Activated CD4-positive, alpha-beta T cell treated with anti-CD3 and anti-CD28 coated beads, Interleukin-2, amount 50 U/mL, for 1 hour (primary cell): ENCODE measurements around the gene MINDY2.

Source experiments
- DNase-seq: peaks from one replicate; pipeline ENCODE4 v3.0.0-alpha.2; 2020

MINDY2 gene, protein sequence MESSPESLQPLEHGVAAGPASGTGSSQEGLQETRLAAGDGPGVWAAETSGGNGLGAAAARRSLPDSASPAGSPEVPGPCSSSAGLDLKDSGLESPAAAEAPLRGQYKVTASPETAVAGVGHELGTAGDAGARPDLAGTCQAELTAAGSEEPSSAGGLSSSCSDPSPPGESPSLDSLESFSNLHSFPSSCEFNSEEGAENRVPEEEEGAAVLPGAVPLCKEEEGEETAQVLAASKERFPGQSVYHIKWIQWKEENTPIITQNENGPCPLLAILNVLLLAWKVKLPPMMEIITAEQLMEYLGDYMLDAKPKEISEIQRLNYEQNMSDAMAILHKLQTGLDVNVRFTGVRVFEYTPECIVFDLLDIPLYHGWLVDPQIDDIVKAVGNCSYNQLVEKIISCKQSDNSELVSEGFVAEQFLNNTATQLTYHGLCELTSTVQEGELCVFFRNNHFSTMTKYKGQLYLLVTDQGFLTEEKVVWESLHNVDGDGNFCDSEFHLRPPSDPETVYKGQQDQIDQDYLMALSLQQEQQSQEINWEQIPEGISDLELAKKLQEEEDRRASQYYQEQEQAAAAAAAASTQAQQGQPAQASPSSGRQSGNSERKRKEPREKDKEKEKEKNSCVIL

DNA sequence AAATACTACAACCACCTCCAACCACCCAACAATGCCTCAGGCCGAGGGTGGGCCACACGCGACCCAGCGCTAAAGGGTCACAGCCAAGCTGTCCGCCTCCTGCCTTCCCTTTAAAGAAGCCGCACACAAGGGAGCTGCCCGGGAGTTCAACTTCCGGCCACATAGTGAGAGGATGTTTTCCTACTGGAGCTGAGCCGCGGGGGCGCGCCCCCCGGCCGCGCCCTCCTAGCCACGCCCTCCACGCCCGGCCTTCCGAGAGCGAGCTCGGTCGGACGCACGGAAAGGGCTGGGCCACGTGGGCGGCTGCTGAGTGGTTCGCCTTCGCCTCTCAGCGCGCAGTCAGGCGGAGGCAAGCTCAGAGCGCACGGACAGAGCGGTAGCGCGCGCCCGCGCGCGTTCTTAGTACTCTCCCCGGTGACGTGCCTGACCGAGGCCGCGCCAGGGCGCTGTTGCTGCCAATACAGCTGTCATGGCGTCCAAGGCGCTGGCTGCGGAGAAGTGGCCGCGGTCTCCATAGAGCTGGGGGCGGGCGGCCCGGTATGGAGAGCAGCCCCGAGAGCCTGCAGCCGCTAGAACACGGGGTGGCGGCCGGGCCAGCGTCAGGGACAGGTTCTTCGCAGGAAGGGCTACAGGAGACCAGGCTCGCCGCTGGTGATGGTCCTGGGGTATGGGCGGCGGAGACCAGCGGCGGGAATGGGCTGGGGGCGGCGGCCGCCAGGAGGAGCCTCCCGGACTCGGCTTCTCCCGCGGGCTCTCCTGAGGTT is at the start of gene MINDY2:
MINDY2 (plus strand) TSS at position 446 of the 764 bp plus-strand sequence; CDS start at position 540, 94 bp downstream.
- peak; percentile 93 for DNase-seq

DNA sequence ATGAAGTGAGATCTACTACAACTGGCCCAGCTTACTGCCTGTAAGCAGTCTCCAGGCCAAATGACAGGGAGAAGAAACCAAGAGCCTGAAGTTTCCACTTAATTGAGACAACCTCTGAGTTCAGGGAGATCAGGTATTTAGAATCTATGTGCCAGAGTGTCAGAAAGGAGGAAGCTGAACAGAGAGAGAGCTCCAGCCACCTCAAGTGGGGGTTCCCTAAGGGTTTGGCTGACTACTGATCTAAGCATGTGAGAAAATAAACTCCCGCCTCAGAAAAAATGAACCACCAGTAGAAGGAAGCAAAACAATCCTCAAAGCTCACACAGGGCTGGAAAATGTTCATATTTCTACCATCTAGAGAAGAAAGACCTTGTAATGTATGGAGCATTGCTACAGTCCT is 46.6 kb upstream of the MINDY2 start:
- no peak for DNase-seq

DNA sequence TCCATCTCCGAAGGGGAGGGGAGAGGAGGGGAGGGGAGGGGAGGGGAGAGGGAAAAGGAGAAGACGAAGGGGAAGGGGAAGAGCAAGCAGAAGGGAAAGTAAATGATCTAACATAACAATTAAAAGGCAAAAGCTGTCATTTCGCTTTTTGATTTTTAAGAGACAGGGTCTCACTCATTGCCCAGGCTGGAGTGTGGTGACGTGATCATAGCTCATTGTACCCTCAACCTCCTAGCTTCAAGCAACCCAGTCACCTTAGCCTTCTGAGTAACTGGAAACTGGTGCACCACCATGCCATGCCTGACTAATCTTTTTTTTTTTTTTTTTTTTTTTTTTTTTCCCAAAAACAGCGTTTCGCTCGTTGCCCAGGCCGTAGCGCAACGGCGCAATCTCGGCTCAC is 44.2 kb upstream of the MINDY2 start:
- no peak for DNase-seq

DNA sequence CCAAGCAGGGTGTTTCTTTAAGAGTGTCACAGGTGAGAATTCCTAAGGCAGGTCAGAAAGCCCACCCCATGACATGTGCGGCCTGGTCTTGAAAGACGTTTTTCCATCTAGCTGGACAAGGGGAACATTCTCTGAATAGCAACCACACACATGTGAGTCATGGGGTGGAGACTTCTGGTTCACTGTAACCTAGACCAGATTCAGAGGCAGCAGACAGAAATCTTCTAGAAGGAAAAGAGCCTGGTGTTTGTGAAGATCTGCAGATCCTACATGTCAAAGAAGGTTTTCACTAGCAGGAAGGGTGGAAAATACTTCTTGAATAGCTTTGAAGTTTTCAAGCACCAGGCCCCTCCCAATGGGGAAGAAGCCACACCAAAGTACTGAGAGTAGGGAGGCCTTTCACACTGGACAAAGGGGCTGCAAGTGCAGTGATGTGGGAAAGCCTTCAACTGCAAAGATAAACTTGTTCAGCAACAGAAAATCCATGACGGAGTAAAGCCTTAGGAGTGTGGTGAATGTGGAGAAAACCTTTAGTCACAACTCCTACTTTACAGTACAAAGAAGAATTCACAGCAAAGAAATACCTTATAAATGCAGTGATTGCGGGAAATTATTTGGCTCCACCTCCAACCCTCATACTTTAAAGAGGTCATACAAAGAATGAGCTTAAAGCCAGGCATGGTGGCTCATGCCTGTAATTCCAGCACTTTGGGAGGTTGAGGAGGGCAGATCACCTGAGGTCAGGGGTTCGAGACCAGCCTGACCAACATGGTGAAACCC is 39.2 kb upstream of the MINDY2 start:
- DNase-seq, result no peak

DNA sequence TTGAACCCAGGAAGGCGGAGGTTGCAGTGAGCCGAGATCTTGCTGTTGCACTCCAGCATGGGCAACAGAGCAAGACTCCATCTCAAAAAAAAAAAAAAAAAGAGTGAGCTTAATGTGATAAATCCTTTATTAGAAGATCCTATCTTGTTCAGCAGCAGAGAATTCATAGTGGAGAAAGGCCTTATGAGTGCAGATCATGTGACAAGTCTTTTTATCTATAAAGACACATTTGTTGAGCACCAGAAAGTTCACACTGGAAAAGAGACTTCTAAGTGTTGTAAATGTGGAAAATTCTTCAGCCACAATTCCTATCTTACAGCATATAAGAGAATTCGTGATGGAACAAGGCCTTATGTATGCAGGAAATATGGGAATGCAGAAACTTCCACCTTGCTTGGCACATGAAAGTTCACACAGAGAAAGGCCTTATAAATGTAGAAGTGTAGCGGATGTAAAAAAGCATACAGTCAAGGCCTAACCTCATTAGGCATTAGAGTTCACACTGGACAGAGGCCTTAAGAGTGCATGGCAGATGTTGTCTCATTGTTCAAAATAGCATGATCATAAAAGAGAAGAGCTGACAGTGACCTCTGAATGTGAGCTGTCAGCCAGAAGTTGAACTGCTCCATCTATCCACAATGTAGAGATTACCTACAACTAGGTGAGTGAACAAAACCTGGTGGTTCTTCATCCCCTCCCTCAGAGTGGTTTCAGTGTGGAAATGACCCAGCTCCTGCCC is 38.3 kb upstream of the MINDY2 start:
- DNase-seq, result no peak

DNA sequence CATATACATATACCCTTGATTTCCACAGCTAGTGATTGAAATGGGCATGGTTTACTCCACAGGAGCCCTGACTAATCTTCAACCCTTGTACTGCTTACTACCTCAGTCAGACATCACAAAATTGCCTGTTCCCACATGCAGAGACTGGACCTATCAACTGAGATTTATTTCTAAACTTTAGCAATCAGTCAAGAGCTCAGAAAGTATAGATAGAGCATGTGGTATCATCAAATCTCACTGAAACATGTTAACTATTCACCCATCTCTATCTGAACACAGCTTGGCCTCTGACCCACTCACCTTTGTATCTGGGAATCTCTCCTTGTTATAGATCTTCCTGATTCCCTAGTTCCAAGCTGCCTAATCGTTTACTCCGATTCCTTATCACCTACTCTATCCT is 36.2 kb upstream of the MINDY2 start:
- DNase-seq, result no peak

DNA sequence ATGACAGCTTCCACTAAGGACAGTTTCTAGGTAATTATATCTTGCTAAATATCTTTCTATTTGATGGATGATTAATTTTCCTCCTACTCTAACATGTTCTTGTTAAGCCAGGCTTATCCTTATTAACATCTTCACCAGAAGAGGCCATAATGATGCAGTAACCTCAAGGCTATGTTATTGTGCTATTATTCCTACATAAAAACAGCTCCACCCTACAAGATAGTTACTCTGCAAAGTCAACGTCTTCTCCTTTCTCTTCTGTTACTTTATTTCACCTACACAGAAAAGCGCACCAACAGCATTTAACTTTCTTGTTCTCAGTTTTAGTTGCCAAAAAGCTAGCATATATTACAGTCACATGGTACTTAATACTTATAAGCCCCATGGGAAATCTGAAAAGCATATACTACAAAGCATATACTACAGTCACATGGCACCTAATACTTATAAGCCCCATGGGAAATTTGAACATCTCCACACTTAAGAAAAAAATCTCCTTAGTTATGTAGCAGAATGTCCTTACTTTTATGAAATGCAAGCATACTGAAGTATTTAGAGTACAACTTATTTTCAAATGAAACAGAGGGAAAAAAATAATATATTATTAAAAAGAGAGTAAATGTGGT is 35.0 kb upstream of the MINDY2 start:
- DNase-seq, result no peak

DNA sequence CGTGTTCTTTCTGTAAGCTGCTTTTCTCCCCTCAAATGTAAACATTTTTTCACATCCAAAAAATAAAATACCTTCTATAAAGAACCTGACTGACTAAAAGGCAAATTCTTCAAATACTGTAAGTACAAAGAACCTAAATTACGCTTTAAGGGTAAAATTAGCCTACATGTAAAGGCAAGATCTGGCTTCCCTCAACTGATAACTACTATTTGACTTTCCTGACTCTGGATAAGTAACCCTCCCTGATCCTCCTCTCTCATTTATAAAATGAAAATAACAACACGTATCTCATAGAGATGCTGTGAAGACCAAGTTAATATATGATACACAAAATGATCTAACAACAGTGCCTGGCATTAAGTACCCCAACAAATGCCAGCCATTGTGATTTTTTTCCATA is 33.8 kb upstream of the MINDY2 start:
- DNase-seq, result no peak

DNA sequence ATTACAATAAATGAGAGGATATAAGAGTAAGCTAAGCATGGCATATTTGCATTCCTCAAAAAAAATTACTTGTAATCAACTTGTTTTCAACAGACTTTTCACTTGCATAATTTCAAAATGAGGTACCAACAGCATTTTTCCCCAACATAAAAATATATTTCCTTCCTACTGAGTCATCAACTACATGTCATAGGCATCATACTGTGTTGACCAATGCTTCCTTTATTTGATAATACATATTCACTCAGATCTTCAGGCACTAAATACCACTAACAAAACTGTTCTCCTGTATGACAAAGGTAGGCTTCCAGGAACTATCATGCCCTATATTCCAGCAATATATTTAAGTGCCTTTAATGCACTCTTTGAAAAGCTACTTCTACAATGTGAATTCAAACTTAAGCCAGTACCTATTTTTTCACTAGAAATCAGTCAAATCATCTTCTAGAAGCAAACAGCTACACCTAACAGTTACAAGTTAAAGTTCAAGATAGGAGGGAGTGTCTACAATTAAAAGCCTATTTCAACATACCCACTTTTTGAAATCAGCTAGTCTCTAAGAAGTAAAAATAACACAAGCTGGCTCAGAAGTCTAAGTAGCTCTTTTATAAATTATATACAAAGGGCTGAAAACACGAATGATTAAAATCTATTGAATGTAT is 32.9 kb upstream of the MINDY2 start:
- DNase-seq, result no peak

DNA sequence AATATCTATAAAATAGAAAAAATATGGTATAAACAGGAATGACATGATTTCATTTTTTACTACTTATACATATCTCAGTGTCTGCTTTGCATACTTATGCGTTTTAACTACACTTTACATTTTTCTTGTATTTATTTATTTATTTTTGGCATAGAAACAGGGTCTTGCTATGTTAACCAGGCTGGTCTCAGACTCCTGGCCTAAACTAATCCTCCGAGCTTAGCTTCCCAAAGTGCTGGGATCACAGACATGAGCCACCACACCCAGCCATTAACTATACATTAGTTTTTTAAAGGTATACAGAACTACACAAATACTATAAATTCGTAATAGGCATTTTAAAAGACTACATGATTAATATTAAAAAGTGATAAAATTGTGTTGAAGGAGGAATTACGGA is 30.7 kb upstream of the MINDY2 start:
- DNase-seq, result no peak

DNA sequence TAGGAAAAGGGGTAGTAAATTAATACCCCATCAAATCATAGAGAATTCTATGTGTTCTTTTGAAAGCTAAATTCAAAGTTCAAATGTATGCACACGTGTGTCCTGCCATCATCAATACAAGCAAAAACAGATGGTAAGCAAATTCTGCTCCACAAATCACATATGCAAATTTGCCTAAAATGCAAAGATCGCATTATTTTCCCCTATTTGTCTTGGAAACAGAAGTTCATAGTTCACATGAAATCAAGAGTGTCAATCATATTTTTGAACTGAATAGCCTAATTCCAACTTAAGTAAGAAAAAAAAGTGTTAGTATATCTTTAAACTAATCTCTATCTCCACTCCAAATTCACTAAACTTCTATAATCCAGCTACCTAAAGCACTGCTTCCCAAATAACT is 30.1 kb upstream of the MINDY2 start:
- DNase-seq, result no peak

DNA sequence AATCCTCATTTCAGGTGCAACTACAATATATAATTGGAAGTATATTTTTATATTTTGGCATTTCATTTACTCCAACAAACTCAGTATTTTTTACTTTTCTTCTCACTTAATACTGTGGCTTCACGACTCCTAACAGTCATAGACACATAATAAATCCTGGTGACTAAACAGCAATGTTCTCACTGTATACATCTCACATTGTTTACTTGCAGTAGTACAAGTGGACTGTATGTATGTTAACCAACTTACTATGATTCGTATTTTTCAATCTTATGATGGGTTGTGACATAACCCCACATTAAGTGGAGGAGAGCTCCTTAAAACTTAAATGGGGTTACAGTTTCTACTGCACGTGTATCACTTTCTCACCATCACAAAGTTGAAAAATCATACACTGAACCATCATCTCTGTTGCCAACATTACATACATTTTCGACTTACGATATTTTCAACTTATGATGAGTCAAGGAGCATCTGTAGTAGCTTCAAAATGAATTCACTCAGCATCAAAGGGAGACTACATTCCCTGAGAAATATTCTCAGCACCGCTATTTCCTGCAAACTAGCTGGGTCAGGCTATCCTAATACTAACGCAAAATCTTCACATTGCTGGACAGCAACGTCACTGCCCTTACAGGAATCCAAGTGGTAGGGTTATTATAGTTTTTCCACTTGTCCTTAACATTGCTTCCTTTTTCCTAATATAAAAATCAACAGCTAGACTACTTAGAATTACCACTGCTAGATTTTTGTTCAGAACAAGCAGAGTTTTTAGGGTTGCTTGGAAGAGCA is 28.9 kb upstream of the MINDY2 start:
- no peak for DNase-seq

DNA sequence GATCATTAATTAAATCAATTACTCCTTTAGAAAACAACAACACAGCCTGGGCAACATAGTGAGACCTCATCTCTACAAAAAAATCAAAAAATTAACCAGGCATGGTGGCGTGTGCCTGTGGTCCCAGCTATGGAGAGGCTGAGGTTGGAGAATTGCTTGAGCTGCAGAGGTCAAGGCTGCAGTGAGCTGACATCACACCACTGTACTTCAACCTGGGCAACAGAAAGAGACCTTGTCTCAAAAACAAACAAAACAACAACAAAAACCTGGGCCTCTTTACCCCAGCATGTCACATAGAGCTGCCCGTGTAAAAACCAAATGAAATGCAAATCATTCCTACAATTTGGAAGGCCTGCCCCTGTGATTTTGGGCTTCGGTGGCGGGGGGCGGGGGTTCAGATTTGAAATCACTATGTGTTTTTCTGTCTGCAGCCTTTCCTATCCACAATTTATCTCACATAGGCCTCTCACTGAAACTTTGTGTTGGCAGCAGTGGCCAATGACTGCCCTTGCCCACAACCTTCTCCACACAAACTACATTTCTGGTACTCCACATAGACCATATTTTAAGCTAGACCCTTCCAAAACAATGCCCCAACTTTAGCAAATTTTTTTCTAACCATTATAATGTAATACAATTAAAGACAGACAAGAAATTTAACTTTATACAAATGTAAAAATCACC is 28.1 kb upstream of the MINDY2 start:
- no peak for DNase-seq

DNA sequence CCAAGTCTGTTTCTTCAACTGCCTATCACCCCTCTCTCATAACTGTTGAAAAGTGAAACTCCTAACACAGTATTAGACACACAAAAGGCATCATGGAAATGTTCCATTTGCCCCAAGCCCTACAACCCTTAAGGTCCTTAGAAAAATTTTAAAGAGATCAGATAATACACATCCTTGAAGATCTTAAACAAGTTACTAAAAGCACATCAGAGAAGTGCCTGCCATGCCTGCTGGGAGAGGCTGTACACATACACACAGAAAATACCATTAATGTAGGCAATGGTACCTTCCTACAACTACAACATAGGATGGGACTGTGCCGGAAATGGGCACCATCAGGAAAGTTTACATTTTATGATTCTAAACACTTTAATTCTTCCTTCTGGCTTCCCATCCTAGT is 24.9 kb upstream of the MINDY2 start:
- no peak for DNase-seq

DNA sequence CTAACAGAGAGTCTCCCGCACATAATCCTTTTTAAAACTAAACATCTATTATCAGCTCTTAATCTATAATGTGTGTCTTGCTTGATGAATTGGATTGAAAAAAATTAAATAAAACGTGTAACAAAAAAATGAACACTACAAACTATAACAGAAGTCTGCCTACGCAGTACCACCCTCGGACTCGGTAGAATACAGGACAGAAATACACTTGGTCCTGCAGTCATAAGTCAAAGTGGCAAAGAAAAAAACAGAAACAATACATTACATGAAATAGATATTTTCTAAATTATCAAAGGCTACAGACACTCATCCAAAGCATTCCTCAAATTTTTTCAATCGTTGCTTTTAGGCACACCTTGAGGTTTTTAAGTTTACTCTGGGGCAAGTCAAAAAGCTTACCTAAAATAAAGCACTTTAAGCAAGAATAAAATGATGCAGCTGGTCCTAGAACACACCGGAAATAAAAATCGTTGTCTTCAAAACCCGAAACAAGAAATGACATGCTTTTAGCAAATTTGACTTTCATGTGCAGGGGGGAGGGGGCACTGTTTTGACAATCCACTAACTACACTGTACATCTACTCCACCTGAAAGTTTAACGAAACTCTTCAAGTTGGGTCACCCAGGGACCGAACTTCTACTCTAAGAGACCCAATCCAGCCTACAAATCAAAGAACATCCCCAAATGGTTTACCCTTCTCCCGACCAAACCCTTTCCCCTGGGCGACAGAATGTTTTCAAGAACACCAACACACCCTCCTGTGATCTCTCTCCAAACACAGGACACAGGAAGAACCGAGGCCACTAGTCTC is 22.9 kb upstream of the MINDY2 start:
- DNase-seq, result peak; percentile 20

DNA sequence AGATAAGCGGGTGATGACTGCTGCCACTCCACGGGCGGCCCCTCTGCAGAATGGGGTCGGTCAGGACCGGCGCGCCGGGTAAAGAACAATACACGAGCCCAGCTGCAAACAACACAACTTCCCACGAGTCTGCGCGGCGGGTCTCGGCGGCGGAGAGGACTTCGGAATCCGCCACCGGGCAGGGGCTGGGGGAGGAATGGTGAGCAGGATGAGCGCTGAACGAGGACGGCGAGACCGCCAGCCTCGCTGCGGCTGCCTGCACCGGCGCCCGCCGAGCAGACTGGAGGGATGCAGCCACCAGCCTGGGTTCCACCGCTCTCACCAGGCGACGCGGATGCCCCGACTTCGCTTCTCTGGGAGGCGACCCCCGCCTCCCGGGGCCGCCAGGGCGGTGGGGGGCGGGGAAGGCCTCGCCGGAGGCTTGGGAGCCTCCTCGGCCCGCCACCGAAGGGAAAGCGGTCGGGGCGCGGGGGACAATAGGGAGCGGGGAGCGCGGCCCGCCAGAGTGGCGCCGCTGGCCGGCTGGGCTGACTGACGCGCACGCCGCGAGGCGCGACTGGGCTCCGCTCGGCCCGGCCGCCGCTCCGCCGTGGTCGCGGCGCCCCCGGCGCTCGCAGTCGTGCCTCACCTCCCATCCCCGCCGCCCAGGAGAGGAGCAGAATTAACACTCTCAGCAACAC is 22.1 kb upstream of the MINDY2 start:
- DNase-seq, result peak; percentile 34

DNA sequence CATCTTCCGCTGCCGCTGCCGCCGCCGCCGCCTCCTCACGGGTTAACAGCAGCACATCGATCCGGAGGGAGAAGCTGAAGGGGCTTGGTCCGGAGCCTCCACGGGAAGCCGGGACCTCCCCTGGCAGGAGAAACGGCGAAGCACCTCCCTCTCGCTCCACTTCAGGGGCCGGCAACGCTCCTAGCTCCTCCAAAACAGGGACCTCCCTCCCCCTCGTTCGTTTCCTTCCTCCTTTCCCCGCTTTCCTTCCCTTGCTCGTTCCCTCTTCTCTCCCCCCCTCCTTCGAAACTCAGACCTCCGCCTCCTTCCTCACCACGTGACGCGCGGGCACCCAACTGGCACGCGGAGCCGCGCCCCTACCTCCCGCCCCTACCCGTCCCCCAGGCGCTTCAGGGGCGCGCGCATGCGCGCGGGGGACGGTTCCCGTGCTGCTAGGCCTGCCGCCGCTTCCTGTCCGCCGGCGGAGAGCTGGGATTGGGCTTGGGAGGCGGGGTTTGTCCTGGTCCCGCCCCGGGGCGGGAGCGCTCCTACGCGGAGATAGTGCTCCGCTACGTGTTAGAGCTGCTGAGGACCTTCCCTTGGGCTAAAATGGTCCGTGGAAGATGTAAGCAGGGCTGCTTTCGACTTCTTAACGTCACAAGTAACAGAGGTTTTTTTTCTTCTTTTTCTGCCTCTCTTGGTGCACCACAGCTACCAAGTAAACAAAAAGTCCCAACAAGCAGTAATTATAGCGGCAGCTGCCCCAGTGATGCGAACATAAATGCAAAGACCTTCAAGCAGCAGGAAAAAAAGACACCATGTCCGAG is 21.4 kb upstream of the MINDY2 start, which contains the start of gene ADAM10:
ADAM10 (minus strand) TSS at position 176 of the 806 bp plus-strand sequence; CDS start at position 3, 173 bp downstream.
- peak; percentile 97 for DNase-seq
